Right lobe of liver (tissue), 6 donors: ENCODE results near the gene SLTM. TPM values are rescaled to one million over a fixed set of nuclear protein-coding genes. Genes with fewer than 3 reads are reported as not detected.
"Not testable (repeated sequence)": the region's sequence is repeated elsewhere in the genome, so short reads cannot be mapped to it uniquely, and the experiment has no call there.

ENCODE experiments used
- ATAC-seq, 4 donors: fragments of 200-7000 bp; cut with Tn5 transposase; one replicate each; pipeline ENCODE4 v1.9.1; 2020; ENCODE audit warnings: mild to moderate bottlenecking in 4 of 4, moderate library complexity in 4 of 4
- DNase-seq, 3 donors: peaks; one replicate each; pipeline ENCODE4 v3.0.0-alpha.2; 2020
- H3K27ac ChIP-seq, 3 donors: fragments of 200-600 bp; one replicate each; pipeline ENCODE4 v1.8.0; 2022
- H3K27me3 ChIP-seq, 2 donors: fragments of 200-600 bp; one replicate each; pipeline ENCODE4 v1.8.0; 2022
- H3K36me3 ChIP-seq, 4 donors: fragments of 200-600 bp; sonication (generic) in 1 of 4; one replicate each; pipeline versions ENCODE4 v1.5.1 to v1.8.0; 2017 to 2022; ENCODE audit warnings: control low read depth in 1 of 4
- H3K4me1 ChIP-seq, 4 donors: fragments of 200-600 bp; sonication (generic) in 1 of 4; one replicate each; pipeline versions ENCODE4 v1.5.1 to v1.8.0; 2017 to 2022; ENCODE audit warnings: control low read depth in 1 of 4
- H3K4me3 ChIP-seq, 3 donors: fragments of 200-600 bp; one replicate each; pipeline ENCODE4 v1.8.0; 2022
- H3K9me3 ChIP-seq, 4 donors: fragments of 200-600 bp; sonication (generic) in 1 of 4; one replicate each; pipeline versions ENCODE4 v1.5.1 to v1.8.0; 2017 to 2022; ENCODE audit warnings: control low read depth in 1 of 4
- POLR2A ChIP-seq: fragments of 450-650 bp; IDR thresholded peaks from one replicate; pipeline ENCODE4 v1.6.1; 2017; ENCODE audit warnings: antibody characterized with exemption, mild to moderate bottlenecking
- WGBS: methylation state at CpG from one replicate; pipeline ENCODE4 v1.1.6; 2018; ENCODE audit warnings: low coverage, low lambda C conversion rate; ENCODE audit not compliant: insufficient coverage; ENCODE audit errors: missing lambda C conversion rate; 5-methylcytosine and 5-hydroxymethylcytosine counted together
- intact Hi-C, 2 donors: fragments of 100-400 bp; cut with DNase I; formaldehyde crosslinking; loops; one replicate each; pipeline versions ENCODE4 v1.11.2 to v1.14.1; 2022
- small RNA-seq, 2 experiments: library from RNA; depleted of rRNA; stranded (forward); fragments of <200 nt; gene quantifications; one replicate each; pipeline ENCODE3, GENCODE V24; 2016
- total RNA-seq, 6 experiments: library from RNA; depleted of rRNA in 2 of 6; stranded (reverse); fragments of >200 nt in 2 of 6; fragmentation: NEBNext Ultra II Directional in 3 of 6; extraction: Animal tissue kit (Norgen Biotek cat#: 25700) in 3 of 6; gene quantifications; one replicate each; pipeline versions ENCODE4 v1.1.0 to v1.2.4, GENCODE V29; 2016 to 2023
- TF ChIP-seq, protein P1 (sequence below), 4 donors: fragments of 200-600 bp in 3 of 4; fragments of 450-650 bp in 1 of 4; IDR thresholded peaks; one replicate each; pipeline versions ENCODE4 v1.5.1 to v1.8.0; 2016 to 2022; ENCODE audit warnings: antibody characterized with exemption in 4 of 4, mild to moderate bottlenecking in 2 of 4
- donor health status: DM: no; HTN: yes; CAD: no.
- donor health status: DM: no; HTN: no; CAD: no.
- donor health status: DM: no; HTN: no; CAD: no.
- donor health status: DM: no; HTN: yes; CAD: no.
- donor health status: DM: no; HTN: yes; CAD: no.

Gene SLTM
- total RNA-seq, 6 experiments from 2014 or later, result 27.7 to 39.4 (median 30.2) TPM

DNA sequence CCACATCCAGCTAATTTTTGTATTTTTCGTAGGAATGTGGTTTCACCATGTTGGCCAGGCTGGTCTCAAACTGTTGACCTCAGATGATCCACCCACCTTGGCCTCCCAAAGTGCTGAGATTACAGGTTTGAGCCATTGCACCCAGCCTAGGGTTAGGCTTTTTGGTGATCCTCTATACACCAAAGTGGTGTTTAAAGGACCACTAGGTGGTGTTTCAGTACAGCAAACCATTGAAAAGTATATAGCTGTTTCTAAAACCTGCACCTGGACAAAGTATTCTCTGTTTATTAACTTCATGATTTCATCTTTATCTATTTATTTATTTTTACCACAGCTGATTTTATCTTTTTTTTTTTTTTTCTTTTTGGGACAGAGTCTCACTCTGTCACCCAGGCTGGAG lies 94.0 kb downstream of the SLTM start:
- DNase-seq, result no peak
- no peak overlapping the region for H3K4me3 ChIP-seq
- H3K27ac ChIP-seq, result no peak overlapping the region
- WGBS, result no CpG with 5 or more reads among the region's 1 CpG
- TF ChIP-seq, protein P1, sequence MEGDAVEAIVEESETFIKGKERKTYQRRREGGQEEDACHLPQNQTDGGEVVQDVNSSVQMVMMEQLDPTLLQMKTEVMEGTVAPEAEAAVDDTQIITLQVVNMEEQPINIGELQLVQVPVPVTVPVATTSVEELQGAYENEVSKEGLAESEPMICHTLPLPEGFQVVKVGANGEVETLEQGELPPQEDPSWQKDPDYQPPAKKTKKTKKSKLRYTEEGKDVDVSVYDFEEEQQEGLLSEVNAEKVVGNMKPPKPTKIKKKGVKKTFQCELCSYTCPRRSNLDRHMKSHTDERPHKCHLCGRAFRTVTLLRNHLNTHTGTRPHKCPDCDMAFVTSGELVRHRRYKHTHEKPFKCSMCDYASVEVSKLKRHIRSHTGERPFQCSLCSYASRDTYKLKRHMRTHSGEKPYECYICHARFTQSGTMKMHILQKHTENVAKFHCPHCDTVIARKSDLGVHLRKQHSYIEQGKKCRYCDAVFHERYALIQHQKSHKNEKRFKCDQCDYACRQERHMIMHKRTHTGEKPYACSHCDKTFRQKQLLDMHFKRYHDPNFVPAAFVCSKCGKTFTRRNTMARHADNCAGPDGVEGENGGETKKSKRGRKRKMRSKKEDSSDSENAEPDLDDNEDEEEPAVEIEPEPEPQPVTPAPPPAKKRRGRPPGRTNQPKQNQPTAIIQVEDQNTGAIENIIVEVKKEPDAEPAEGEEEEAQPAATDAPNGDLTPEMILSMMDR (IDR thresholded peaks at IDR 0.05), result peak in 2 of 4 donors; percentile 19 to 37
- no peak for TF ChIP-seq POLR2A
- no peaks in the 10 kb centered on the region for H3K27me3 ChIP-seq
- intact Hi-C loops, result no loop called here
- no peaks in the 10 kb centered on the region for H3K9me3 ChIP-seq
- H3K36me3 ChIP-seq, result no peaks in the 10 kb centered on the region
- ATAC-seq, result peak in 3 of 4 donors; percentile 36 to 57 (median 56)
- H3K4me1 ChIP-seq, result no peaks in the 10 kb centered on the region

- intact Hi-C loops, H3K9me3 ChIP-seq, H3K4me1 ChIP-seq, ATAC-seq, DNase-seq, H3K27me3 ChIP-seq, H3K36me3 ChIP-seq, H3K4me3 ChIP-seq, H3K27ac ChIP-seq: not testable (repeated sequence)
- WGBS, result 56% methylated on average over 9 of the region's 9 CpGs
These were observed 99.6 kb downstream of the SLTM start for GRCh38 chr15:58833681-58834426.

- Histone ChIP-seq H3K27me3 (no peaks in the 10 kb centered on the region), H3K27ac (no peak overlapping the region), H3K4me3 (no peak overlapping the region), H3K4me1 (no peaks in the 10 kb centered on the region), H3K9me3 (no peaks in the 10 kb centered on the region), H3K36me3 (no peaks in the 10 kb centered on the region)
- no peak for DNase-seq
- TF ChIP-seq POLR2A, result no peak
- 92% methylated on average over 2 of the region's 2 CpGs for WGBS
- ATAC-seq, result no peak
- intact Hi-C loops, result no loop called here
These were observed 102.9 kb downstream of the SLTM start for GRCh38 chr15:58830556-58830955.

Small RNA genes within 50 kb of the gene (small RNA-seq; reads per million reads assigned to genes)
- 0 reads per million in 2 experiments for gene ZNF444P1

Other genes starting within 250 kb of the SLTM start
- 10 to 100 TPM; 24.1 to 78.1 (median 43.3) TPM for gene ADAM10, start 184.0 kb downstream of the SLTM start, total RNA-seq
- gene MINDY2, start 162.4 kb downstream of the SLTM start, total RNA-seq, result 1 to 10 TPM; 4.2 to 8.8 (median 5.5) TPM
- 10 to 100 TPM in 4 of 6 experiments, 1 to 10 TPM in 2; 7.3 to 19.1 (median 13.4) TPM for gene RNF111, start 54.0 kb upstream of the SLTM start, total RNA-seq
- 1 to 10 TPM in 3 of 6 experiments, under 1 TPM in 3; 0.13 to 2.5 (median 1.6) TPM for gene CCNB2, start 171.5 kb upstream of the SLTM start, total RNA-seq